Stimulated activated CD8-positive, alpha-beta memory T cell treated with anti-CD3 and anti-CD28 coated beads, Interleukin-7, amount 100 ng/mL, for 4 hours (primary cell): ENCODE results near the gene ANKRD37.

Source experiments
- DNase-seq, 2 donors: peaks; one replicate each; pipeline ENCODE4 v3.0.0-alpha.2; 2020; ENCODE audit warnings: low read depth in 2 of 2

Gene ANKRD37

DNA sequence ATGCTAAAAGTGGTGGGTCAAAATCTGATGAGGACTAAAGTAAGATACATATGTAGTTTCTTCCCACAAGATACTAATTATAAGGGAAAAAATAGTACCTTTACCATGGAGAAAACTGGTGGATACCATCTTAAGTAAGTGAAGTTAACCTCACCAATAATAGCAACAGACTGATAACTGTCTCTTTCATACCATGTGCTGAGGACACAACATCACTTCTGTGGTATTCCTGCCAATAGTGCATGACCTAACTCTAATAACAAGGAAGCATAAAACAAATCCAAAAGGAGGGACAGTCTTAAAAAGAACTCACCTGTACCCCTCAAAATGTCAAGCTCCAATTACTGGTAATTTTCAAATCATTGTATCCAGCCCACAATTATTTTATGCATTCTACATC, 20.3 kb downstream of the ANKRD37 start:
- no peak for DNase-seq

DNA sequence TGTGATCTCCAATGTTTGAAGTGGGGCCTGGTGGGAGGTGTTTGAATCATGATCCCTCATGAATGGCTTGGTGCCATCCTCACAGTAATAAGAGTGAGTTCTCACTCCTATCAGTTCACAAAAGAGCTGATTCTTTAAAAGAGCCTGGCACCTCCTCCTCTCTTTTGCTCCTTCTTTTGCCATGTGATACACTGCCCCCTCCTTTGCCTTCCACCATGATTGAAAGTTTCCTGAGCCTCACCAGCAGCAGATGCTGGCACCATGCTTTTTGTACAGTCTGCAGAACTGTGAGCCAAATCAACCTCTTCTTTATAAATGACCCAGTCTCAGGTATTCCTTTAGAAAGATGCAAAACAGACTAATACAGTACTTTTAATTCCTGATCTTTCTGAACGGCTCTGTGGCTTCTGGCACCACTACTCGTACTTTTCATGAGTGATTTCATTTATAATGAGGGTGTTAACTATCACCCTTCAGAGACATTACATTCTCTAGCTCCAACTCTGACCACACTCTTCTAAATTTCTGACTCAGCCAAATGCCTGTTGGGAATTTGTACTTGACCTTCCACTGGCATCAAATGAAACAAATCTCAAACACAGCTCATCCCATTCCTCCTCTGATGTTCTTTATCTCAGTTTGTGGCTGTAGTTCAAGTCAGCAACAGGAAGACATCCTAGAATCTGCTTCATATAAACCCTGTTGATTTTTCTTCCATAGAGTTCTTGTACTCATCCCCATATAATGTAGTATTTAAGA, 24.9 kb downstream of the ANKRD37 start:
- no peak for DNase-seq

DNA sequence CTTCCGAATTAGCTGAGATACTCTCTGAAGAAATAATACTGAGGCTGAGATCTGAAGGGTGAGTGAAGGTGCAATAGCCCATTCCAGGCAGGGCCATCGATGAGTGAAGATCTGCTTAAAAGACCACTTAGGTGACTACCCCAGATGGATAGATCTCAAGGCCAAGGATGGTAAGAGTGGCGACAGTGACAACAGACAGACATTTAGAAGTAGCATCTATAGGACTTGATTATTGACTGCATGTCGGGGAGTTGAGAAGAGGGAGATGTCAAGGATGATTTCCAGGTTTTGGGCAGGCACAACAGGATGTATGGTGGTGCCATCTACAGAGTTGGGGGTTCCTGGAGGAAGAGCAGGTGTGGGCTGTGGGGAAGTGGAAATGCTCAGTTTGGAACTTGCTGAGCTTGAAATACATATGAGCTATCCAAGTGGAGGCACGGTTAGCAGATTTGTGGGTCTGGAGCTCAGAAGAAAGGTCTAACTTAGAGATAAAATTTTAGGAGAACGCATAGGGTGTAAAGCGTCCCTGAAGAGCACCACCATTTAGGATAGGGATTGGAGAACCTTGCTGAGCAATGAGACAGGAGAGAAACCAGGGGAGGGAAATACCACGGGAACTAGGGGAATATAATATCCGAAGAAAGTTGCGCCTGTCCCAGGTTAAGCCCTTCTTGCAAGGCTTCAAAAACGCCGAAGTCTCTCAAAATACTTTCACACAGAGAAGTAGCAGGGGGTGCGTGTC, 28.4 kb downstream of the ANKRD37 start:
- no peak for DNase-seq

DNA sequence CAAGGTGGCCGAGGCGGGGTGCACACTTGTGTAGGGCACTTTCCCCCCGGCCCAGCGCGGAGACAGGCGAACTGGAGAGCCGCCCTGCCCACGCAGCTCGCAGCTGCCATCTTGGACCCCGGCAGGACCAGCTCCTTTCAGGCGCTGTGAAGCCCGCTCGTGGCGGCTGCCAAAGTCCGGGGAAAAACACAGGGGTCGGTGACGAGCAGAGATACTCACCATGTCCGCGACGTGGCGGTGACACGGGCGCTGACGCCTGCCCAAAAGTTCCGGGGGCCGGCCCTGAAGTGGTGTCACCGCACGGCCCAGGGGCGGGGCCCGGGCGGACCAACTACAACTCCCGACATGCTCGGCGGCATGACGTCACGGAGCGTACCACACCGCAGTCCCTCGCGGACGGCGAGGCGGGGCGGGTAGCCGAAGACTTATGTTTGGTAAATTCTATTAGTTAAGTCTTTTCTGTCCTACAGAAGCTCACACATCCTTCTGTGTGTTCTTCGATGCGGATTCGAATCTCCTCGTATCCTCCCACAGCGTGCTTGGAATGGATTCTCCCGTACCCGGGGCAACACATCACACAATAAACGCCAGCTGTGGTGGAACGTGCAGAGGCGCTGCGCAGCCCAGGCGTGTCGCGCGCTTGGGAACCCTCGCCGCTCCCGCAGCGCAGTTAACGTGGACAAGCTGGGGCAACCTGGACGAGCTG, 29.2 kb downstream of the ANKRD37 start, which contains the start of gene UFSP2:
UFSP2 (minus strand) TSS at position 318 of the 706 bp plus-strand sequence; CDS start at position 222, 96 bp downstream.
- DNase-seq: peak; percentile 75 to 87

DNA sequence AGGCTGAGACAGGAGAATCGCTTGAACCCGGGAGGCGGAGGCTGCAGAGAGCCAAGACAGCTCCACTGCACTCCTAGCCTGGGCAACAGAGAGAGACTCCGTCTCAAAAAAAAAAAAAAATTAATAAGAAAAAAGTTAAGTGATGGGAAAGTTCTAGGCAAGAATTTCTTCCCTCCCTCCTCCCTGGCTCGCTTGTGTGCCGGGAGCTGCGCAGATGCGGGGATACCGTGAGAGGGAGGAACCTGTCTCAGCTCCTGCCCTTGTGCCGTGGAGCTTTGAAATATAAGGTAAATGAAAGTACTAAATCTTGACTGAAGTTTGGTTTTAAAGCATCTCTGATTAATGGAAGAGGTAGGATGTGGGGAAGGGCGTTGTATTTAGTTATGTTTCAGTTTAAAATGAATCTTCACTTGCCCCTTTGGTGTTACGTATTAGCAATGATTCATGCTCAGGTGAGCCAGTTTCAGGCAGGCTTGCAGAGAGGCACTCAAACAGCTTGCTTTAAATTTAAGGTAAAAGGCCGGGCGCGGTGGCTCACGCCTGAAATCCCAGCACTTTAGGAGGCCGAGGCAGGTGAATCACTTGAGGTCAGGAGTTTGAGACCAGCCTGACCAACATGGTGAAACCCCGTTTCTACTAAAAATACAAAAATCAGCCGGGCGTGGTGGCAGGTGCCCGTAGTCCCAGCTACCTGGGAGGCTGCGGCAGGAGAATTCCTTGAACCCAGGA, 30.5 kb downstream of the ANKRD37 start:
- DNase-seq: no peak

DNA sequence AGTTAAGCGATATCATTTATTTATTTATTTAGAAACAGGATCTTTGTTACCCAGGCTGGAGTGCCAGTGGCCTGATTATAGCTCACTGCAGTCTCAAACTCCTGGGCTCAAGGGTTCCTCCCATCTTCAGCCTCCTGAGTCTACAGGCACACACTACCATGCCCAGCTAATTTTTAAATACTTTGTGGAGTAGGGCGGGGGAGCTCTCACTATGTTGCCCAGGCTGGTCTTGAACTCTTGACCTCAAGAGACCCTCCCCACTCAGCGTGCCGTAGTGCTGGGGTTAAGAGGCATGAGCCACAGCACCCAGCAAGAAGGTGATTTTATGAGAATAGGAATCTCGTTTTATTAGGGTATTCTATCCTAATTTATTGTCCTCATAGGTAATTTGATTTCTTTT, 33.0 kb downstream of the ANKRD37 start:
- DNase-seq: no peak

DNA sequence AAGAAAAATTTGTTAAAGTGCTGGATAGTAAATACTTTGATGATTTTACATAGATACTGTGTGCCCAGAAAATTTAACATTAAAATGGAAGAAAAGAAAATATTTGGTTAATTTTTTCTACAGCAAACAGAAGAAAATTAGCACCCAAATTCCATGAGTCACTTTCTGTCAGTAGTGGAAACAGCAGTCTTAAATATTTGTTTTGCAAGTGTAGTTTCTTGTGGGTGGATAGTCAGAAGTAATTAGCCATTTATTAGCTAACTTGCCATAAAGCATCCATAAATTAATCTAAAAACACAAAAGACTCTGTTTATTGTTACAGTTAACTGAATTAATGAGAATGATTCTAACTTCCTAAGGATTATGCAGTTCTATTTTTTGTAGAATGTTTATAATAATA, 38.8 kb downstream of the ANKRD37 start:
- DNase-seq: no peak

DNA sequence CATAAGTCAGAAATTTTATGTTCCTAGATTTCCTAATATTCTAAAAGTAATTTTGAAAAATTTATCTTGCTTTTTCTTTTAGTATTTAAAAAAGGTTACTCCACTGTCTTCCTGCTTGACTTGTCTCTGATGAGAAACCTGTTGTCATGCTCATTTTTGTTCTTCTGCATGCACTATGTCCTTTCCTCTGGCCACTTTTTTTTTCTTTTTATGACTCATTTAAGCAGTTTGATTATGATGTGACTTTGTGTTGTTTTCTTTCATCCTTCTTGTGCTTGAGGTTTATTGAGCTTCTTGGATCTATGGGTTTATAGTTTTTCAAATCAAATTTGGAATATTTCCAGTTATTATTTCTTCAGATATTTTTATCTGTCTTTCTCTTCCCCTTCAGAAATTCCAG, 41.2 kb downstream of the ANKRD37 start:
- no peak for DNase-seq

DNA sequence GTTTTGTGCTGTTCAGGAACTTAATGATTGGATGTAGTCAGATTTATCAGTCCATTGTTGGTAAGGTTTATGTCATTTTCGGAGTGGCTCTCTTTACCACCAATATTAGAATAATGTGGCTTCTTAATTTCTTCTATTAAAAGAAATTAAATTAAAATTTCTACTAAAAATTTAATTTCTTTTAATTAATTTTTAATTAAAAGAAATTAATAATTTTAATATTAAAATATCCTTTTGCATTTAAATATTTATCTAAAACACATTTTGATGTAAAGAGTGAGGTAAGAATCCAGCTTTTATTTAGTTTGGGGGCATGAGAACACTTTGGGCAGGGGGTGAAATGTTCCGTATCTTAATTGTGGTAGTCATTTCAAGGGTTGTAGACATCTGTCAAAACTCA, 44.8 kb downstream of the ANKRD37 start:
- DNase-seq: no peak

DNA sequence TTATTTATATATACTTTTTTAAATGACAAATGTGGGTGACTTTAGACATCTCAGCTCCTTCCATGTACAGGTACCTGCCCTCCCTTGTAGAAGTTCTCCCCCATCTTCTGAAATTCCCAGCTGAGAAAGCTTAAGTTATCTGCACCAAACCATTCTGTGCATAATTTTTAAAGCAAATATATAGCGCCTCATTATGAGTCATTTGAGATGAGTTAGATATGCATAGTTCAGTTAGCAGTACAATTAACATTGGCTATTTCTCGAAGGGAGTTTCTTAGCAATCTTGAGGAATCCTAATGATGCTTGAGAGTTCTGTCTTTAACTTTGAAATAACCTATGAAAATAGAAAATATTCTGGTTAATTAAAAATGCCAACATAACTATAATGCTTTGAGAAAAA, 48.6 kb downstream of the ANKRD37 start:
- no peak for DNase-seq
